Myocyte (in vitro differentiated cells): Measurements from ENCODE around the gene MAB21L3. TPM values are rescaled to one million over a fixed set of nuclear protein-coding genes. Genes with fewer than 3 reads are reported as not detected.

Source experiments
- DNase-seq: peaks from one replicate; pipeline ENCODE4 v3.0.0-alpha.2; 2012; ENCODE audit warnings: low read depth
- total RNA-seq: library from RNA; depleted of rRNA; stranded (reverse); fragments of >200 nt; gene quantifications from 2 replicates; pipeline ENCODE4 v1.2.3, GENCODE V29; 2014

MAB21L3 gene
- total RNA-seq, 1 donor from 2014 or later, result 0.27 TPM

- no peak for DNase-seq
Observed at GRCh38 chr1:116164150-116164549, 53.0 kb downstream of the MAB21L3 start.

GRCh38 chr1:116164604-116165368 is 53.6 kb downstream of the MAB21L3 start:
- DNase-seq, result no peak

GRCh38 chr1:116165572-116165971 is 54.4 kb downstream of the MAB21L3 start:
- DNase-seq, result no peak

GRCh38 chr1:116166011-116166571 is 54.9 kb downstream of the MAB21L3 start:
- no peak for DNase-seq

GRCh38 chr1:116166655-116167054 is 55.5 kb downstream of the MAB21L3 start:
- no peak for DNase-seq

- DNase-seq, result no peak
Observed at GRCh38 chr1:116167625-116168276, 56.6 kb downstream of the MAB21L3 start.

- peak; percentile 55 for DNase-seq
Observed at GRCh38 chr1:116168277-116169032, 57.3 kb downstream of the MAB21L3 start.

- DNase-seq, result no peak
Observed at GRCh38 chr1:116169898-116170297, 58.7 kb downstream of the MAB21L3 start.

- DNase-seq, result no peak
Observed at GRCh38 chr1:116170721-116171589, 59.8 kb downstream of the MAB21L3 start.

- DNase-seq, result no peak
Observed at GRCh38 chr1:116172666-116173065, 61.5 kb downstream of the MAB21L3 start.

GRCh38 chr1:116175611-116176010 is 64.4 kb downstream of the MAB21L3 start:
- DNase-seq, result no peak

GRCh38 chr1:116176306-116176789 is 65.1 kb downstream of the MAB21L3 start:
- no peak for DNase-seq

- DNase-seq, result no peak
Observed at GRCh38 chr1:116177861-116178260, 66.7 kb downstream of the MAB21L3 start.

- no peak for DNase-seq
Observed at GRCh38 chr1:116178837-116179236, 67.6 kb downstream of the MAB21L3 start.

GRCh38 chr1:116179419-116179818 is 68.2 kb downstream of the MAB21L3 start:
- DNase-seq, result no peak

- DNase-seq, result no peak
Observed at GRCh38 chr1:116179964-116180363, 68.8 kb downstream of the MAB21L3 start.

- DNase-seq, result peak; percentile 22
Observed at GRCh38 chr1:116182019-116182714, 71.0 kb downstream of the MAB21L3 start.
